ENCODE results near the gene GNA15.

GNA15 gene

GRCh38 chr19:3122512-3122870 lies 13.3 kb upstream of the GNA15 start:
- no peak for DNase-seq

GRCh38 chr19:3123088-3123721 lies 12.6 kb upstream of the GNA15 start:
- no peak for DNase-seq

- no peak for DNase-seq
Measured at GRCh38 chr19:3123956-3124355, 11.9 kb upstream of the GNA15 start.

GRCh38 chr19:3124630-3125029 lies 11.2 kb upstream of the GNA15 start:
- DNase-seq = no peak

- no peak for DNase-seq
Measured at GRCh38 chr19:3125900-3126524, 9.8 kb upstream of the GNA15 start.

- DNase-seq = no peak
Measured at GRCh38 chr19:3129112-3129511, 6.7 kb upstream of the GNA15 start.

- no peak for DNase-seq
Measured at GRCh38 chr19:3131168-3131567, 4.7 kb upstream of the GNA15 start.

GRCh38 chr19:3132971-3133792 lies 2.7 kb upstream of the GNA15 start:
- DNase-seq = no peak

GRCh38 chr19:3133793-3134116 lies 2.1 kb upstream of the GNA15 start:
- DNase-seq = no peak

GRCh38 chr19:3136684-3137055 lies 837 bp downstream of the GNA15 start:
- no peak for DNase-seq

GRCh38 chr19:3137119-3137518 lies 1.3 kb downstream of the GNA15 start:
- no peak for DNase-seq

GRCh38 chr19:3138268-3138667 lies 2.4 kb downstream of the GNA15 start:
- no peak for DNase-seq

- no peak for DNase-seq
Measured at GRCh38 chr19:3140667-3141038, 4.8 kb downstream of the GNA15 start.

GRCh38 chr19:3142292-3142670 lies 6.4 kb downstream of the GNA15 start:
- no peak for DNase-seq

- no peak for DNase-seq
Measured at GRCh38 chr19:3142781-3143337, 7.0 kb downstream of the GNA15 start.

GRCh38 chr19:3145909-3146676 lies 10.3 kb downstream of the GNA15 start:
- no peak for DNase-seq

GRCh38 chr19:3146677-3147100 lies 10.9 kb downstream of the GNA15 start:
- DNase-seq = no peak

- DNase-seq = no peak
Measured at GRCh38 chr19:3148503-3148902, 12.7 kb downstream of the GNA15 start.

GRCh38 chr19:3149089-3149488 lies 13.3 kb downstream of the GNA15 start:
- no peak for DNase-seq

- no peak for DNase-seq
Measured at GRCh38 chr19:3149526-3150505, 14.0 kb downstream of the GNA15 start.

- no peak for DNase-seq
Measured at GRCh38 chr19:3150739-3151329, 15.0 kb downstream of the GNA15 start.

Measured in right forelimb (tissue), 1 donor.